IMR-90 (cell line): ENCODE data around the gene DIAPH2. TPM values are rescaled to one million over a fixed set of nuclear protein-coding genes. Genes with fewer than 3 reads are reported as not detected.
A peak's percentile ranks its signal among the peaks of the same experiment; 100 is the strongest.

Experiments
- ATAC-seq: fragments of 200-7000 bp; cut with Tn5 transposase; 2 replicates; pipeline ENCODE4 v1.9.1; 2020; ENCODE audit warnings: low read depth, mild to moderate bottlenecking, moderate library complexity
- BruUV-seq: library from RNA; stranded (reverse); fragments of 400-500 nt; replicated peaks from 2 replicates; lab custom pipeline; 2021; lab: Mats Ljungman, UMichigan
- CTCF ChIA-PET: fragments of 300-600 bp; formaldehyde crosslinking; extraction: SDS; loops from one replicate; lab custom pipeline; 2021; ENCODE audit warnings: antibody characterized with exemption; lab: Yijun Ruan, JAX
- POLR2A ChIA-PET: fragments of 300-600 bp; sonication (Branson Sonifier 250); formaldehyde crosslinking; loops from one replicate; lab custom pipeline; 2022; ENCODE audit warnings: antibody characterized with exemption; ENCODE audit not compliant: unreplicated experiment; lab: Charles Lee
- DNase-seq: peaks from one replicate; pipeline ENCODE4 v3.0.0; 2013
- H2AFZ ChIP-seq: replicated peaks from 2 replicates; pipeline ENCODE3; 2013; ENCODE audit warnings: low read length, mild to moderate bottlenecking; ENCODE audit not compliant: poor library complexity
- H2AK5ac ChIP-seq: 2 replicates; pipeline ENCODE4 v1.6.1; 2013; ENCODE audit warnings: low read depth, low read length, inconsistent platforms
- H2AK9ac ChIP-seq: replicated peaks from 2 replicates; pipeline ENCODE3; 2013; ENCODE audit warnings: mild to moderate bottlenecking, low read depth, low read length, moderate library complexity; ENCODE audit not compliant: poor library complexity
- H2BK120ac ChIP-seq: 2 replicates; pipeline ENCODE4 v1.6.1; 2013; ENCODE audit warnings: low read depth, low read length, inconsistent platforms
- H2BK15ac ChIP-seq: 3 replicates; pipeline ENCODE4 v1.6.1; 2013; ENCODE audit warnings: low read depth, low read length, inconsistent platforms
- H2BK20ac ChIP-seq: 2 replicates; pipeline ENCODE4 v1.6.1; 2013; ENCODE audit warnings: low read depth, mild to moderate bottlenecking, inconsistent platforms, low read length, moderate library complexity
- H2BK5ac ChIP-seq: 2 replicates; pipeline ENCODE4 v1.6.1; 2013; ENCODE audit warnings: mild to moderate bottlenecking, low read depth, low read length, inconsistent platforms; ENCODE audit not compliant: poor library complexity, severe bottlenecking
- H3K14ac ChIP-seq: replicated peaks from 2 replicates; pipeline ENCODE4 v1.6.1; 2013; ENCODE audit warnings: low read depth, low read length, inconsistent platforms
- H3K18ac ChIP-seq: 2 replicates; pipeline ENCODE4 v1.6.1; 2013; ENCODE audit warnings: low read depth, low read length, control low read depth
- H3K23ac ChIP-seq: 2 replicates; pipeline ENCODE4 v1.6.1; 2013; ENCODE audit warnings: low read depth, low read length, inconsistent platforms
- H3K27ac ChIP-seq: 2 replicates; pipeline ENCODE4 v1.5.1; 2013; ENCODE audit warnings: mild to moderate bottlenecking, control low read depth, low read length; ENCODE audit not compliant: insufficient read depth
- H3K27me3 ChIP-seq: 2 replicates; pipeline ENCODE4 v1.6.1; 2013; ENCODE audit warnings: low read length; ENCODE audit not compliant: control insufficient read depth, insufficient read depth
- H3K36me3 ChIP-seq: 2 replicates; pipeline ENCODE4 v1.6.1; 2013; ENCODE audit warnings: low read length, mixed read lengths; ENCODE audit not compliant: control insufficient read depth, insufficient read depth
- H3K4ac ChIP-seq: 2 replicates; pipeline ENCODE4 v1.6.1; 2013; ENCODE audit warnings: low read depth, low read length, inconsistent platforms
- H3K4me1 ChIP-seq: 2 replicates; pipeline ENCODE4 v1.6.1; 2013; ENCODE audit warnings: low read length, mixed read lengths; ENCODE audit not compliant: control insufficient read depth, insufficient read depth
- H3K4me2 ChIP-seq: 2 replicates; pipeline ENCODE4 v1.6.1; 2013; ENCODE audit warnings: low read depth, mild to moderate bottlenecking, control low read depth, low read length, moderate library complexity
- H3K4me3 ChIP-seq: 2 replicates; pipeline ENCODE4 v1.5.1; 2013; ENCODE audit warnings: low read depth, mild to moderate bottlenecking, control low read depth, low read length, moderate library complexity; ENCODE audit not compliant: insufficient read depth
- H3K56ac ChIP-seq: 2 replicates; pipeline ENCODE4 v1.6.1; 2013; ENCODE audit warnings: low read length, inconsistent platforms; ENCODE audit not compliant: insufficient read depth; ENCODE audit errors: extremely low read depth
- H3K79me1 ChIP-seq, 2 experiments: 2 replicates each; pipeline ENCODE4 v1.6.1; 2013; ENCODE audit warnings: low read length in 2 of 2, inconsistent platforms in 1 of 2, low read depth in 1 of 2
- H3K9ac ChIP-seq: 2 replicates; pipeline ENCODE4 v1.6.1; 2013; ENCODE audit warnings: low read depth, low read length, control low read depth
- H3K9me1 ChIP-seq: 2 replicates; pipeline ENCODE4 v1.6.1; 2013; ENCODE audit warnings: low read length, inconsistent platforms; ENCODE audit not compliant: insufficient read depth
- H3K9me3 ChIP-seq: 2 replicates; pipeline ENCODE4 v1.6.1; 2013; ENCODE audit warnings: low read length; ENCODE audit not compliant: control insufficient read depth, insufficient read depth
- H4K20me1 ChIP-seq: 2 replicates; pipeline ENCODE4 v1.6.1; 2013; ENCODE audit warnings: low read length, inconsistent platforms; ENCODE audit not compliant: insufficient read depth
- H4K5ac ChIP-seq: 2 replicates; pipeline ENCODE4 v1.6.1; 2013; ENCODE audit warnings: mild to moderate bottlenecking, low read depth, low read length, control low read depth
- H4K8ac ChIP-seq, 2 experiments: 2 replicates each; pipeline ENCODE4 v1.6.1; 2013; ENCODE audit warnings: low read depth in 2 of 2, low read length in 2 of 2, control low read depth in 1 of 2, inconsistent platforms in 1 of 2
- H4K91ac ChIP-seq: 2 replicates; pipeline ENCODE4 v1.6.1; 2013; ENCODE audit warnings: low read depth, low read length, inconsistent platforms; ENCODE audit not compliant: insufficient read depth
- CHD1 ChIP-seq: IDR thresholded peaks from 2 replicates; pipeline ENCODE4 v1.6.1; 2012; ENCODE audit warnings: low read depth, low read length, improper control_type of control experiment
- ELK1 ChIP-seq: fragments of 150-350 bp; IDR thresholded peaks from 2 replicates; pipeline ENCODE4 v1.6.1; 2016; ENCODE audit warnings: low read depth, mild to moderate bottlenecking, low read length, moderate library complexity, borderline replicate concordance
- MAFK ChIP-seq: IDR thresholded peaks from 2 replicates; pipeline ENCODE4 v1.6.1; 2012; ENCODE audit warnings: low read depth, low read length, improper control_type of control experiment
- RFX5 ChIP-seq: IDR thresholded peaks from 2 replicates; pipeline ENCODE4 v1.8.0; 2012; ENCODE audit warnings: low read depth, mild to moderate bottlenecking, low read length, moderate library complexity
- SMC3 ChIP-seq: fragments of 150-350 bp; IDR thresholded peaks from 2 replicates; pipeline ENCODE4 v1.6.1; 2016; ENCODE audit warnings: low read depth, mild to moderate bottlenecking, antibody characterized with exemption, low read length, moderate library complexity
- USF2 ChIP-seq: fragments of 150-350 bp; IDR thresholded peaks from 2 replicates; pipeline ENCODE4 v1.6.1; 2017; ENCODE audit warnings: mild to moderate bottlenecking, antibody characterized with exemption, low read length, low read depth
- WGBS, 2 experiments: methylation state at CpG; one replicate each; pipeline versions ENCODE4 v1.1.5 to v1.1.7; 2013; ENCODE audit warnings: missing lambda C conversion rate in 2 of 2; ENCODE audit not compliant: insufficient read length in 1 of 2; ENCODE audit errors: extremely low coverage in 2 of 2; 5-methylcytosine and 5-hydroxymethylcytosine counted together
- dilution Hi-C: fragments of 300-500 bp; cut with HindIII; formaldehyde crosslinking; loops from one replicate; pipeline ENCODE4 v1.14.3; 2018; ENCODE audit warnings: low sequenced_read_pairs; ENCODE audit not compliant: unreplicated experiment
- in situ Hi-C: fragments of 300-500 bp; cut with MboI; formaldehyde crosslinking; loops from 3 replicates; pipeline ENCODE4 v1.14.3; 2019; ENCODE audit warnings: low sequenced_read_pairs, inconsistent platforms, mixed read lengths
- intact Hi-C: fragments of 100-400 bp; cut with micrococcal nuclease; formaldehyde crosslinking; loops from 2 replicates; pipeline ENCODE4 v1.10.0; 2022
- polyA plus RNA-seq, 3 experiments: library from polyadenylated mRNA; depleted of rRNA; stranded (reverse); fragments of >200 nt; gene quantifications; 2 replicates each; pipeline ENCODE4 v1.2.3, GENCODE V29; 2012; ENCODE audit warnings: low replicate concordance in 1 of 3
- total RNA-seq: library from RNA; depleted of rRNA; stranded (reverse); fragments of >200 nt; gene quantifications from 2 replicates; pipeline ENCODE4 v1.2.3, GENCODE V29; 2012

The DIAPH2 gene
- total and polyA plus RNA-seq, 2 of the 4 experiments (the other 2 are of a cell fraction): 3.6 to 19.9 TPM

- POLR2A ChIA-PET: no interaction called here
- WGBS, 2 experiments: no CpG with 5 or more reads among the region's 3 CpGs
- no peaks in the 10 kb centered on the region for H3K9me3 ChIP-seq
- H2BK5ac ChIP-seq: no peak overlapping the region
- no peak overlapping the region for H2BK15ac ChIP-seq
- H3K79me1 ChIP-seq: peaks cover 0 to 8% of the 10 kb centered on the region in 2 experiments; a peak in 1 of 4 replicates
- no peaks in the 10 kb centered on the region for H4K20me1 ChIP-seq
- no peak overlapping the region for H4K5ac ChIP-seq
- no peak overlapping the region for H2BK120ac ChIP-seq
- DNase-seq (peak; percentile 50), ATAC-seq (no peak)
- no peak overlapping the region for H2AFZ ChIP-seq
- intact Hi-C loops (no loop called here), in situ Hi-C loops (no loop called here), dilution Hi-C loops (no loop called here)
- peaks cover 6% of the 10 kb centered on the region for H3K4me1 ChIP-seq
- no peak overlapping the region for H3K23ac ChIP-seq
- no peak overlapping the region for H4K8ac ChIP-seq
- H3K36me3 ChIP-seq: no peaks in the 10 kb centered on the region
- no peak overlapping the region for H2BK20ac ChIP-seq
- no peak overlapping the region for H3K4me3 ChIP-seq
- H3K18ac ChIP-seq: no peak overlapping the region; the same call in 1 of the 2 replicates
- no peak overlapping the region for H3K9ac ChIP-seq
- no peak overlapping the region for H3K14ac ChIP-seq
- peaks cover 6% of the 10 kb centered on the region; the same call in 1 of the 2 replicates for H3K9me1 ChIP-seq
- H2AK5ac ChIP-seq: no peak overlapping the region
- H4K91ac ChIP-seq: no peak overlapping the region
- CTCF ChIA-PET: interaction anchor here (1.1 kb wide), 1 partner anchor 25 kb away, joined by 3 read pairs; no protein-coding TSS in a partner anchor
- TF ChIP-seq ELK1: no peak
- no peak for TF ChIP-seq RFX5
- TF ChIP-seq CHD1: no peak
- no peak for TF ChIP-seq MAFK
- no peak for TF ChIP-seq SMC3
- no peak for TF ChIP-seq USF2
- no peak overlapping the region for H3K56ac ChIP-seq
- peaks cover 2% of the 10 kb centered on the region; the same call in 1 of the 2 replicates for H3K27me3 ChIP-seq
- no peak overlapping the region for H2AK9ac ChIP-seq
- no TSS peak for BruUV-seq
- no peak overlapping the region; the same call in 1 of the 2 replicates for H3K4me2 ChIP-seq
- H3K27ac ChIP-seq: no peak overlapping the region
- H3K4ac ChIP-seq: no peak overlapping the region
Measured at GRCh38 chrX:97397371-97397770, 712.7 kb downstream of the DIAPH2 start.
